Stomach (tissue), 9 donors: ENCODE data around the gene DOK6. TPM values are rescaled to one million over a fixed set of nuclear protein-coding genes. Genes with fewer than 3 reads are reported as not detected.

Source experiments
- DNase-seq, 2 donors: peaks; one replicate each; pipeline versions ENCODE4 v3.0.0 to v3.0.0-alpha.2; 2013 to 2019
- H3K27ac ChIP-seq, 5 donors: fragments of 200-600 bp in 4 of 5; sonication (generic) in 4 of 5; one replicate each; pipeline ENCODE4 v1.5.1; 2013 to 2019; ENCODE audit warnings: mild to moderate bottlenecking in 1 of 5, moderate library complexity in 1 of 5
- H3K27me3 ChIP-seq, 3 donors: fragments of 200-600 bp; sonication (generic); one replicate each; pipeline ENCODE4 v1.5.1; 2017 to 2019; ENCODE audit warnings: mixed run types in 1 of 3
- H3K36me3 ChIP-seq, 4 donors: fragments of 200-600 bp; sonication (generic); 1 replicate in 3 of 4; 2 replicates in 1 of 4; pipeline ENCODE4 v1.5.1; 2016 to 2019
- H3K4me1 ChIP-seq, 4 donors: fragments of 200-600 bp; sonication (generic); one replicate each; pipeline ENCODE4 v1.5.1; 2016 to 2019
- H3K4me3 ChIP-seq, 4 donors: fragments of 200-600 bp; sonication (generic) in 3 of 4; one replicate each; pipeline ENCODE4 v1.5.1; 2016 to 2019; ENCODE audit warnings: mild to moderate bottlenecking in 1 of 4
- H3K9me3 ChIP-seq, 4 donors: fragments of 200-600 bp; sonication (generic); one replicate each; pipeline ENCODE4 v1.5.1; 2016 to 2019
- EP300 ChIP-seq: sonication (generic); formaldehyde crosslinking; IDR thresholded peaks from one replicate; pipeline ENCODE4 v1.6.1; 2017; ENCODE audit warnings: antibody characterized with exemption
- POLR2A ChIP-seq, 4 donors: fragments of 450-650 bp; IDR thresholded peaks; one replicate each; pipeline ENCODE4 v1.6.1; 2016; ENCODE audit warnings: antibody characterized with exemption in 4 of 4, control low read depth in 2 of 4, mild to moderate bottlenecking in 1 of 4, moderate library complexity in 1 of 4
- POLR2AphosphoS5 ChIP-seq, 3 donors: sonication (generic); formaldehyde crosslinking; IDR thresholded peaks; one replicate each; pipeline ENCODE4 v1.6.1; 2016; ENCODE audit warnings: antibody characterized with exemption in 3 of 3
- WGBS, 5 donors: extraction: QIAGEN DNeasy Blood & Tissue Kit in 3 of 5; methylation state at CpG; one replicate each; pipeline versions ENCODE4 v1.1.5 to v1.1.7; 2013 to 2018; 5-methylcytosine and 5-hydroxymethylcytosine counted together
- intact Hi-C: fragments of 100-400 bp; cut with DNase I; formaldehyde crosslinking; loops from one replicate; pipeline ENCODE4 v1.15.1; 2023; ENCODE audit warnings: low total_unique reads
- polyA plus RNA-seq, 3 donors: library from polyadenylated mRNA; stranded (reverse); fragments of 200-250 nt; gene quantifications; one replicate each; pipeline ENCODE4 v1.2.3, GENCODE V29; 2013
- total RNA-seq, 5 donors: library from RNA; depleted of rRNA; stranded (reverse); fragments of >200 nt; gene quantifications; one replicate each; pipeline versions ENCODE4 v1.1.0 to v1.2.3, GENCODE V29; 2014 to 2016
- TF ChIP-seq, protein P1 (sequence below), 7 experiments: fragments of 450-650 bp in 4 of 7; fragments of 200-600 bp in 3 of 7; sonication (generic) in 3 of 7; IDR thresholded peaks; one replicate each; pipeline ENCODE4 v1.5.1; 2016 to 2019; ENCODE audit warnings: antibody characterized with exemption in 7 of 7, control low read depth in 2 of 7, mild to moderate bottlenecking in 1 of 7
- donor health status: healthy with polysubstance abuse.
- donor health status: Bipolar disorder and iron deficiency.
- donor health status: healthy.

Gene DOK6
- total and polyA plus RNA-seq, 8 donors: 0.18 to 10.1 (median 1.7) TPM; not detected in 1

DNA sequence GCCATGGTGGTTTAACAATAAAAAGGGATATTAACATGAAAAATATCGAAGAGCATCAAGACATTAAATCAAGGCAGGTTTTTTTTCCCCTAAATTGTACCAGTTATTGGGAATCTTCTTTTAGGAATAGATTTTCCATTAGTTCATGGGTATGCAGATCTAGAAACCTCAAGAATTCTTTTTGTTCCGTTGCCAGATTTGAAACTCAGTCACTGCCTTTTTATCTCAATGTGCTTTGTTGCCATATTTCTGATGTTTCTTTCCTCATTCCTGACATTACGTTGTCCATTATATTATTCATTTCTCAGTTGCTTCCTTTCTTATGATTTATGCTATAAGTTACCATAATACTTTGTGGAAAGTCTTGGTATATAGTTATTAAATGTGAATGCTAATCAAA is 384.8 kb downstream of the DOK6 start:
- Histone ChIP-seq H3K27me3 (no peaks in the 10 kb centered on the region), H3K4me1 (no peaks in the 10 kb centered on the region), H3K9me3 (no peaks in the 10 kb centered on the region), H3K27ac (no peak overlapping the region), H3K36me3 (no peaks in the 10 kb centered on the region), H3K4me3 (no peak overlapping the region)
- intact Hi-C loops: no loop called here
- no peak for DNase-seq
- TF ChIP-seq POLR2A (IDR thresholded peaks at IDR 0.05) (no peak), POLR2AphosphoS5 (IDR thresholded peaks at IDR 0.05) (no peak), EP300 (no peak)
- TF ChIP-seq, protein P1, sequence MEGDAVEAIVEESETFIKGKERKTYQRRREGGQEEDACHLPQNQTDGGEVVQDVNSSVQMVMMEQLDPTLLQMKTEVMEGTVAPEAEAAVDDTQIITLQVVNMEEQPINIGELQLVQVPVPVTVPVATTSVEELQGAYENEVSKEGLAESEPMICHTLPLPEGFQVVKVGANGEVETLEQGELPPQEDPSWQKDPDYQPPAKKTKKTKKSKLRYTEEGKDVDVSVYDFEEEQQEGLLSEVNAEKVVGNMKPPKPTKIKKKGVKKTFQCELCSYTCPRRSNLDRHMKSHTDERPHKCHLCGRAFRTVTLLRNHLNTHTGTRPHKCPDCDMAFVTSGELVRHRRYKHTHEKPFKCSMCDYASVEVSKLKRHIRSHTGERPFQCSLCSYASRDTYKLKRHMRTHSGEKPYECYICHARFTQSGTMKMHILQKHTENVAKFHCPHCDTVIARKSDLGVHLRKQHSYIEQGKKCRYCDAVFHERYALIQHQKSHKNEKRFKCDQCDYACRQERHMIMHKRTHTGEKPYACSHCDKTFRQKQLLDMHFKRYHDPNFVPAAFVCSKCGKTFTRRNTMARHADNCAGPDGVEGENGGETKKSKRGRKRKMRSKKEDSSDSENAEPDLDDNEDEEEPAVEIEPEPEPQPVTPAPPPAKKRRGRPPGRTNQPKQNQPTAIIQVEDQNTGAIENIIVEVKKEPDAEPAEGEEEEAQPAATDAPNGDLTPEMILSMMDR (IDR thresholded peaks at IDR 0.05): no peak
- WGBS, 5 donors: 81 to 91% (median 83%) methylated on average over 3 of the region's 3 CpGs

DNA sequence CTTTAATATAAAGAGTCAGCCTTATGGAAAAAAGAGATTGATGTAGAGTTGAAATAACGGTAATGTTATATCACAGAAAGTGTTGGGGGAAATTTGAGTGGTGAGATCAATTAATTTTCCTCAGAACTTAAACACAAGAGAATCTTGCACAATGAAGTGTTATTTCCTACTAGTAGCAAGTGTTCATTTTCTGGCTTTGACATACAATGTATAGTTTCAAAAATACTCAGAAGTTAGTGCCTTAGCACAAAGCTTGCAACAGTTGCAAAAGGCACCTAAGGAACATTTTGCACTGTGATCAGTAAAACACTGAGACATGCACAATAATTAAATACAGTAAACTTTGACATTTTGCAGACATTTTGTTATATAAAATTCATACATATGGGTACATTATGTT is 385.7 kb downstream of the DOK6 start:
- no peak overlapping the region for H3K27ac ChIP-seq
- no peaks in the 10 kb centered on the region for H3K9me3 ChIP-seq
- TF ChIP-seq, protein P1 (IDR thresholded peaks at IDR 0.05): no peak
- TF ChIP-seq POLR2A (IDR thresholded peaks at IDR 0.05): no peak
- no peak for TF ChIP-seq EP300
- WGBS, 5 donors: 75 to 88% (median 77%) methylated on average over 1 of the region's 1 CpG
- no peak for DNase-seq
- H3K27me3 ChIP-seq: no peaks in the 10 kb centered on the region
- no peak overlapping the region for H3K4me3 ChIP-seq
- intact Hi-C loops: no loop called here
- H3K36me3 ChIP-seq: no peaks in the 10 kb centered on the region
- no peaks in the 10 kb centered on the region for H3K4me1 ChIP-seq

- WGBS, 5 donors: 51 to 65% (median 59%) methylated on average over 4 of the region's 4 CpGs
- no peak for TF ChIP-seq EP300
- TF ChIP-seq, protein P1 (IDR thresholded peaks at IDR 0.05): no peak
- no peak for TF ChIP-seq POLR2A (IDR thresholded peaks at IDR 0.05)
- no peak for TF ChIP-seq POLR2AphosphoS5 (IDR thresholded peaks at IDR 0.05)
- H3K9me3 ChIP-seq: no peaks in the 10 kb centered on the region
- intact Hi-C loops: no loop called here
- DNase-seq: no peak
- H3K4me3 ChIP-seq: no peak overlapping the region
- H3K27me3 ChIP-seq: no peaks in the 10 kb centered on the region
- H3K4me1 ChIP-seq: no peaks in the 10 kb centered on the region
- H3K36me3 ChIP-seq: no peaks in the 10 kb centered on the region
- no peak overlapping the region for H3K27ac ChIP-seq
Measured at GRCh38 chr18:69787825-69788547, 387.3 kb downstream of the DOK6 start.

- Histone ChIP-seq H3K4me1 (no peaks in the 10 kb centered on the region), H3K27ac (no peak overlapping the region), H3K36me3 (no peaks in the 10 kb centered on the region), H3K9me3 (no peaks in the 10 kb centered on the region), H3K4me3 (no peak overlapping the region), H3K27me3 (no peaks in the 10 kb centered on the region)
- DNase-seq: no peak
- 50 to 89% (median 66%) methylated on average over 1 of the region's 1 CpG for WGBS, 5 donors
- intact Hi-C loops: no loop called here
- TF ChIP-seq POLR2A (IDR thresholded peaks at IDR 0.05): no peak
- no peak for TF ChIP-seq POLR2AphosphoS5 (IDR thresholded peaks at IDR 0.05)
- no peak for TF ChIP-seq EP300
- TF ChIP-seq, protein P1 (IDR thresholded peaks at IDR 0.05): no peak
Measured at GRCh38 chr18:69789794-69790193, 389.1 kb downstream of the DOK6 start.
